Medulla oblongata (tissue), 1 donor: ENCODE results near the gene ITGAV.

Source experiments
- DNase-seq: peaks from one replicate; pipeline ENCODE4 v3.0.0-alpha.2; 2015; ENCODE audit errors: extremely low spot score

The ITGAV gene

GRCh38 chr2:186612555-186613440 lies 22.9 kb downstream of the ITGAV start:
- DNase-seq = no peak

- DNase-seq = no peak
Observed at GRCh38 chr2:186614373-186614772, 24.5 kb downstream of the ITGAV start.

- no peak for DNase-seq
Observed at GRCh38 chr2:186617148-186617547, 27.3 kb downstream of the ITGAV start.

- no peak for DNase-seq
Observed at GRCh38 chr2:186617771-186618170, 27.9 kb downstream of the ITGAV start.

GRCh38 chr2:186618696-186619095 lies 28.8 kb downstream of the ITGAV start:
- DNase-seq = no peak

- no peak for DNase-seq
Observed at GRCh38 chr2:186623084-186623483, 33.2 kb downstream of the ITGAV start.

GRCh38 chr2:186624276-186624675 lies 34.4 kb downstream of the ITGAV start:
- DNase-seq = no peak

- peak; percentile 68 for DNase-seq
Observed at GRCh38 chr2:186629250-186629996, 39.6 kb downstream of the ITGAV start.

GRCh38 chr2:186632417-186632816 lies 42.6 kb downstream of the ITGAV start:
- DNase-seq = no peak

GRCh38 chr2:186634701-186635100 lies 44.8 kb downstream of the ITGAV start:
- DNase-seq = no peak

GRCh38 chr2:186636800-186637496 lies 47.1 kb downstream of the ITGAV start:
- no peak for DNase-seq

- DNase-seq = no peak
Observed at GRCh38 chr2:186637497-186637800, 47.6 kb downstream of the ITGAV start.

GRCh38 chr2:186639939-186640338 lies 50.1 kb downstream of the ITGAV start:
- DNase-seq = no peak

GRCh38 chr2:186641132-186641806 lies 51.4 kb downstream of the ITGAV start:
- DNase-seq = no peak

- DNase-seq = peak; percentile 80
Observed at GRCh38 chr2:186641807-186642321, 52.0 kb downstream of the ITGAV start.

- no peak for DNase-seq
Observed at GRCh38 chr2:186644791-186645190, 54.9 kb downstream of the ITGAV start.

- no peak for DNase-seq
Observed at GRCh38 chr2:186645999-186646398, 56.1 kb downstream of the ITGAV start.

- DNase-seq = no peak
Observed at GRCh38 chr2:186648130-186648529, 58.3 kb downstream of the ITGAV start.

- DNase-seq = no peak
Observed at GRCh38 chr2:186653511-186653910, 63.7 kb downstream of the ITGAV start.

GRCh38 chr2:186659383-186659782 lies 69.5 kb downstream of the ITGAV start:
- DNase-seq = no peak

GRCh38 chr2:186664385-186665043 lies 74.7 kb downstream of the ITGAV start:
- DNase-seq = no peak
